Parathyroid adenoma (tissue), 2 donors: ENCODE data around the gene SORCS2.
"Not testable (repeated sequence)": the region's sequence is repeated elsewhere in the genome, so short reads cannot be mapped to it uniquely, and the experiment has no call there.

Experiments used
- H2AFZ ChIP-seq: fragments of 300-600 bp; sonication (generic); one replicate; pipeline ENCODE4 v1.7.0; 2017; ENCODE audit warnings: antibody characterized with exemption, mild to moderate bottlenecking
- H3K27ac ChIP-seq: fragments of 300-600 bp; sonication (generic); one replicate; pipeline ENCODE4 v1.7.0; 2017
- H3K27me3 ChIP-seq: fragments of 300-600 bp; sonication (generic); one replicate; pipeline ENCODE4 v1.7.0; 2017; ENCODE audit warnings: low read length; ENCODE audit not compliant: control insufficient read depth, insufficient read depth
- H3K36me3 ChIP-seq: fragments of 300-600 bp; sonication (generic); one replicate; pipeline ENCODE4 v1.7.0; 2017; ENCODE audit warnings: low read length; ENCODE audit not compliant: control insufficient read depth, insufficient read depth
- H3K4me1 ChIP-seq: fragments of 300-600 bp; sonication (generic); one replicate; pipeline ENCODE4 v1.7.0; 2017; ENCODE audit warnings: control low read depth
- H3K4me2 ChIP-seq: fragments of 300-600 bp; sonication (generic); one replicate; pipeline ENCODE4 v1.7.0; 2017; ENCODE audit warnings: low read length
- H3K4me3 ChIP-seq: fragments of 300-600 bp; sonication (generic); one replicate; pipeline ENCODE4 v1.7.0; 2017; ENCODE audit warnings: low read depth, low read length
- H3K79me2 ChIP-seq: fragments of 300-600 bp; sonication (generic); one replicate; pipeline ENCODE4 v1.7.0; 2017; ENCODE audit warnings: control low read depth
- H3K9ac ChIP-seq: fragments of 300-600 bp; sonication (generic); one replicate; pipeline ENCODE4 v1.7.0; 2017; ENCODE audit warnings: mild to moderate bottlenecking
- H3K9me3 ChIP-seq: fragments of 300-600 bp; sonication (generic); one replicate; pipeline ENCODE4 v1.7.0; 2017; ENCODE audit warnings: low read length; ENCODE audit not compliant: control insufficient read depth
- TF ChIP-seq, protein P1 (sequence below): fragments of 300-600 bp; sonication (generic); IDR thresholded peaks from one replicate; pipeline ENCODE4 v1.7.0; 2017; ENCODE audit warnings: antibody characterized with exemption, mild to moderate bottlenecking
- donor health status: primary hyperparathyroidism.

The SORCS2 gene

DNA sequence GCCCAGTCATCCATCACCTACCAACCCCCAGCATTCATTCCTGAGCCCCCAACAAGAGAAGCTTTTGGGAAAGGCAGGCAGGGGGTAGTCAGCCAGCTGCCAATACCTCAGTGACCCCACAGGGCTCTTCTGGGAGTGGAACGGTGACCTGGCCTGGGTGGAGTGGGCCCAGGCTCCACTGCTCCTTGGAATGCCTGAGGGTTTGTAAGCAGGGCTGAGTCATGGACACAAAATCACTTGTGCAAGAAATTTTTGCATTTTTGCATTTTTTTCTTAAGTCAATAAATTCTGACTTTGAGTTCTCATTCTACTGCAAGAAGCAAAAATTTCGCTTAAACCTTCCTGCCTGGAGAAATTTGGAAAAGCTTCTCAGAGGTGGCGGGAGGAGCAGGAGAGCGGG is 18.5 kb downstream of the SORCS2 start:
- Histone ChIP-seq H3K4me1 (no peaks in the 10 kb centered on the region), H3K36me3 (no peaks in the 10 kb centered on the region), H2AFZ (no peak overlapping the region), H3K4me3 (no peak overlapping the region), H3K79me2 (no peaks in the 10 kb centered on the region), H3K4me2 (no peak overlapping the region), H3K27ac (no peak overlapping the region), H3K27me3 (no peaks in the 10 kb centered on the region), H3K9ac (no peak overlapping the region), H3K9me3 (no peaks in the 10 kb centered on the region)
- TF ChIP-seq, protein P1, sequence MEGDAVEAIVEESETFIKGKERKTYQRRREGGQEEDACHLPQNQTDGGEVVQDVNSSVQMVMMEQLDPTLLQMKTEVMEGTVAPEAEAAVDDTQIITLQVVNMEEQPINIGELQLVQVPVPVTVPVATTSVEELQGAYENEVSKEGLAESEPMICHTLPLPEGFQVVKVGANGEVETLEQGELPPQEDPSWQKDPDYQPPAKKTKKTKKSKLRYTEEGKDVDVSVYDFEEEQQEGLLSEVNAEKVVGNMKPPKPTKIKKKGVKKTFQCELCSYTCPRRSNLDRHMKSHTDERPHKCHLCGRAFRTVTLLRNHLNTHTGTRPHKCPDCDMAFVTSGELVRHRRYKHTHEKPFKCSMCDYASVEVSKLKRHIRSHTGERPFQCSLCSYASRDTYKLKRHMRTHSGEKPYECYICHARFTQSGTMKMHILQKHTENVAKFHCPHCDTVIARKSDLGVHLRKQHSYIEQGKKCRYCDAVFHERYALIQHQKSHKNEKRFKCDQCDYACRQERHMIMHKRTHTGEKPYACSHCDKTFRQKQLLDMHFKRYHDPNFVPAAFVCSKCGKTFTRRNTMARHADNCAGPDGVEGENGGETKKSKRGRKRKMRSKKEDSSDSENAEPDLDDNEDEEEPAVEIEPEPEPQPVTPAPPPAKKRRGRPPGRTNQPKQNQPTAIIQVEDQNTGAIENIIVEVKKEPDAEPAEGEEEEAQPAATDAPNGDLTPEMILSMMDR, result no peak

DNA sequence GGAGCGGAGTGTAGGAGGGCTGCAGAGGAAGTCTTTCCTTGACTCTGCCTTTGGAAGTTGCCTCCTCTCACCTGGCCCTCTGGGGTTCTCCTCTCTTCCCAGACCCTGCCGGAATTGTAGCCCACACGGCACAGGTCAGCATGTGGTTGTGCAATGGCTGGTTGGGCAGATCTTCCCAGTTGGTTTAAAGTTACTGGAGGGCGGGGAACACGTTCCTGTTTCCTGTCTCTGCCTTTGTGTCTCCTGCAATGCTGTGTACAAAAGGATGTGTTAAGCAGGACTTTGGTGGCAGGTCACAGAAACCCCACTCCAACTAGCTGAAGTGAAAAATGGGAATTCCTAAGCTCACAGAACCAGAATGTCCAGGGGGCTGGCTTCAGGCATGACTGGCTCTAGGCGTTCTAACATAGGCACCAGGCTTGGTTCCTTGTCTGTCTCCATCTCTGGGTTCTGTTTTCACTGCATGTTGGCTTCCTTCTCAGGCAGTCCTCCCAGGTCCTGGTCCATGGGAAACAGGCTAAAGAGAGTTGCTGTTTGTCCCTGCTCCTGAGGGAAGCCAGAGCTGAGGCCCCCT is 19.9 kb downstream of the SORCS2 start:
- Histone ChIP-seq H3K27ac (no peak overlapping the region), H2AFZ (no peak overlapping the region), H3K4me1 (no peaks in the 10 kb centered on the region)

DNA sequence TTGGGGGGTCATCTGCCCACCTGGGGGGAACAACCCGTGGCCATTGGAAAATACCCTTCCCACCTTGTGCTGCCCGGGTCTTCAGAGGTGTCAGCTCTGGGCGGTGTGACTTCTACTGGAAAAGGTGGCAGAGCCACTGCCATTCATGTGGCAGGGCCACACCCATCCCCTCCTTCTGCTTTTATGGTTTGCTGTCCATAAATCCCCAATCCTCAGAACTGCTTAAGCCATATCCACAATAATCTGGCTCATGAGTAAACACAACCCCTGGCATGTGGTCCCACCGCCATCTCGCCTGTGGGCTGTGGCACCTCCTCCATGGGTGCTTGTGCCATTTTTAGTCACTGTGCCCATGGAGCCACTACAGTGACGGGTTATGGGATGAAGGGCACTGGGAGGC is 20.6 kb downstream of the SORCS2 start:
- no peaks in the 10 kb centered on the region for H3K79me2 ChIP-seq
- H2AFZ ChIP-seq, result no peak overlapping the region
- H3K9ac ChIP-seq, result no peak overlapping the region
- no peaks in the 10 kb centered on the region for H3K36me3 ChIP-seq
- TF ChIP-seq, protein P1, result no peak
- H3K4me2 ChIP-seq, result no peak overlapping the region
- H3K27me3 ChIP-seq, result no peaks in the 10 kb centered on the region
- H3K27ac ChIP-seq, result no peak overlapping the region
- H3K4me1 ChIP-seq, result no peaks in the 10 kb centered on the region
- H3K4me3 ChIP-seq, result no peak overlapping the region
- no peaks in the 10 kb centered on the region for H3K9me3 ChIP-seq

More for the DNA sequence above, 19.9 kb downstream of the SORCS2 start:
- Histone ChIP-seq H3K9me3 (no peaks in the 10 kb centered on the region), H3K4me3 (no peak overlapping the region), H3K79me2 (no peaks in the 10 kb centered on the region), H3K9ac (no peak overlapping the region), H3K27me3 (no peaks in the 10 kb centered on the region), H3K36me3 (no peaks in the 10 kb centered on the region), H3K4me2 (no peak overlapping the region)
- TF ChIP-seq, protein P1, result no peak

DNA sequence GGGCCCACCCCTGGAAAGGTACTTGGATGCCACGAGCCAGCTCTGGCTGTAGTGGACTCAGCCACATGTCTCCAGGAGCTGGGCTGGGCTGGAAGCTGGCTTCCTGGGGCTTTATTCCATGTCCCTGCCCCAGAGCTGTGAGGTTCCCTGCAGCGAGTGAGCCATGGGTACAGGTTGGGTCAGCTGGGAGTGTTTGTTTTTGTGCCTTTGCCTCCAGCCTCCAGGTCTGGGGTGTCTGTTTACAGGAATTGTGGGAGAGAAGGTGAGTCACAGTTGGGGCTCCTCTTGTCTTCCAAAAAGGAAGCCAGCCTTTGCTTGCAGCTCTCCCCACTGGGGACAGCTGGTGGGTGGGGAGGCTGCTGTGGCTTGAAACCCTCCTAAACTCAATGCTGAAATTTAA is 21.5 kb downstream of the SORCS2 start:
- Histone ChIP-seq H3K27ac (no peak overlapping the region), H3K9me3 (no peaks in the 10 kb centered on the region), H3K27me3 (no peaks in the 10 kb centered on the region), H3K4me2 (no peak overlapping the region), H3K4me3 (no peak overlapping the region), H3K36me3 (no peaks in the 10 kb centered on the region), H3K4me1 (no peaks in the 10 kb centered on the region), H3K9ac (no peak overlapping the region), H3K79me2 (no peaks in the 10 kb centered on the region), H2AFZ (no peak overlapping the region)
- TF ChIP-seq, protein P1, result no peak

DNA sequence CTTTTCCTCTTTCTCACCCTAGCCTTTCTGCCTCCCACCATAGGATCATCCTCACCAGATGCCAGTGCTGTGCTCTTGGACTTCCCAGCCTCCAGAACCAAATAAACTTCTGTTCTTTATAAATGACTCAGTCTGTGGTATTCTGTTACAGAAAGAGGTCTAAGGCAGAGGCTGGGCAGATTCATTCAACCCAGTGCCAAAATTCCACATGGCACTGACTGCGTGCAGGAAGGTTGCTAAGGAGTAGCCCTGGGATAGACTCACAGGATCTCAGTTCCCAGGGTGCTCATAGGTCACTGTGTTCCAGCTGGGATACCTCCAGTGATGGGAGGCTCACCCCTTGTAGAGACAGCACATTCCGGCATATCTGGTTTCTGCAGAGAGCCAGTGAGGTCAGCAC is 22.0 kb downstream of the SORCS2 start:
- TF ChIP-seq, protein P1, result no peak
- H3K9ac ChIP-seq, result no peak overlapping the region
- no peak overlapping the region for H3K4me2 ChIP-seq
- no peak overlapping the region for H2AFZ ChIP-seq
- no peak overlapping the region for H3K27ac ChIP-seq
- H3K36me3 ChIP-seq, result no peaks in the 10 kb centered on the region
- H3K79me2 ChIP-seq, result no peaks in the 10 kb centered on the region
- no peaks in the 10 kb centered on the region for H3K4me1 ChIP-seq
- no peak overlapping the region for H3K4me3 ChIP-seq
- H3K27me3 ChIP-seq, result no peaks in the 10 kb centered on the region
- H3K9me3 ChIP-seq, result no peaks in the 10 kb centered on the region

DNA sequence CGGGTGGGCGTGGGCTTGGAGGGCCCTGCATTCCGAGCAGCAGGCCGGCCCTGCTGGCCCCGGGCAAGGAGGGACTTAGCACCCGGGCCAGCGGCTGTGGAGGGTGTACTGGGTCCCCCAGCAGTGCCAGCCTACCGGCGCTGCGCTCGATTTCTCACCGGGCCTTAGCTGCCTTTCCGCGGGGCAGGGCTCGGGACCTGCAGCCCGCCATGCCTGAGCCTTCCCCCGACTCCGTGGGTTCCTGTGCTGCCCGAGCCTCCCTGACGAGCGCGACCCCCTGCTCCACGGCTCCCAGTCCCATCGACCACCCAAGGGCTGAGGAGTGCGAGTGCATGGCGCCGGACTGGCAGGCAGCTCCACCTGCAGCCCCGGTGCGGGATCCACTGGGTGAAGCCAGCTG is 22.8 kb downstream of the SORCS2 start:
- not testable (repeated sequence) for H3K79me2 ChIP-seq, H3K36me3 ChIP-seq, H2AFZ ChIP-seq, H3K9me3 ChIP-seq, H3K27me3 ChIP-seq, H3K9ac ChIP-seq, H3K4me2 ChIP-seq, H3K4me1 ChIP-seq, H3K27ac ChIP-seq, H3K4me3 ChIP-seq
